Measurements from ENCODE around the gene XYLT2. TPM values are rescaled to one million over a fixed set of nuclear protein-coding genes. Genes with fewer than 3 reads are reported as not detected.

Gene XYLT2
- total RNA-seq, 4 donors from 2014 or later = 27.6 to 32.3 (median 29.9) TPM

DNA sequence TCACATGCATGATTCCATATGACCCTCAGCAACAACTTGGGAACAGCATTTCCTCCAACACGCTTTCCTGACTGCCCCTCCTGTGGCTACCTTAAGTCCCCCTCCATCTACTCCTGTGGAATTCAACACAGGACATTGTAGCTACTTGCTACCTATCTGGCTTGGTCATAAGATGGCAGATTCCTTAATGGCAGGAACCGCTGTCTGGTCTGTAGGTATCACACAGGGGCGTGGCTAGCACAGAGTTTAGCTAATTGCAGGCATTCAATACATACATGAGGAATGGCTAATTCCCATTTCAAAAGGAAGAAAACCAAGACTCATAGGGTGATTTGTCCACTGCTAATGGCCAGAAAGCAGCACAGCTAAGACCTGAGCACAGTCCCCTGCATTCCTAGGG lies 42.8 kb downstream of the XYLT2 start:
- no peak overlapping the region for H3K4me3 ChIP-seq
- H3K36me3 ChIP-seq = peaks cover 0 to 100% (median 68%) of the 10 kb centered on the region in 3 donors
- H3K4me1 ChIP-seq = no peaks in the 10 kb centered on the region
- WGBS, 2 donors = 90 to 96% methylated on average over 3 of the region's 3 CpGs
- DNase-seq (ENCODE audit: low spot score in 2 of 2) = no peak
- TF ChIP-seq EP300 (IDR thresholded peaks at IDR 0.05) = no peak
- no peak for TF ChIP-seq POLR2A (IDR thresholded peaks at IDR 0.05)
- TF ChIP-seq, protein P1, sequence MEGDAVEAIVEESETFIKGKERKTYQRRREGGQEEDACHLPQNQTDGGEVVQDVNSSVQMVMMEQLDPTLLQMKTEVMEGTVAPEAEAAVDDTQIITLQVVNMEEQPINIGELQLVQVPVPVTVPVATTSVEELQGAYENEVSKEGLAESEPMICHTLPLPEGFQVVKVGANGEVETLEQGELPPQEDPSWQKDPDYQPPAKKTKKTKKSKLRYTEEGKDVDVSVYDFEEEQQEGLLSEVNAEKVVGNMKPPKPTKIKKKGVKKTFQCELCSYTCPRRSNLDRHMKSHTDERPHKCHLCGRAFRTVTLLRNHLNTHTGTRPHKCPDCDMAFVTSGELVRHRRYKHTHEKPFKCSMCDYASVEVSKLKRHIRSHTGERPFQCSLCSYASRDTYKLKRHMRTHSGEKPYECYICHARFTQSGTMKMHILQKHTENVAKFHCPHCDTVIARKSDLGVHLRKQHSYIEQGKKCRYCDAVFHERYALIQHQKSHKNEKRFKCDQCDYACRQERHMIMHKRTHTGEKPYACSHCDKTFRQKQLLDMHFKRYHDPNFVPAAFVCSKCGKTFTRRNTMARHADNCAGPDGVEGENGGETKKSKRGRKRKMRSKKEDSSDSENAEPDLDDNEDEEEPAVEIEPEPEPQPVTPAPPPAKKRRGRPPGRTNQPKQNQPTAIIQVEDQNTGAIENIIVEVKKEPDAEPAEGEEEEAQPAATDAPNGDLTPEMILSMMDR (IDR thresholded peaks at IDR 0.05) = no peak
- H3K9me3 ChIP-seq = no peaks in the 10 kb centered on the region
- H3K27me3 ChIP-seq = no peaks in the 10 kb centered on the region
- no peak overlapping the region for H3K27ac ChIP-seq

DNA sequence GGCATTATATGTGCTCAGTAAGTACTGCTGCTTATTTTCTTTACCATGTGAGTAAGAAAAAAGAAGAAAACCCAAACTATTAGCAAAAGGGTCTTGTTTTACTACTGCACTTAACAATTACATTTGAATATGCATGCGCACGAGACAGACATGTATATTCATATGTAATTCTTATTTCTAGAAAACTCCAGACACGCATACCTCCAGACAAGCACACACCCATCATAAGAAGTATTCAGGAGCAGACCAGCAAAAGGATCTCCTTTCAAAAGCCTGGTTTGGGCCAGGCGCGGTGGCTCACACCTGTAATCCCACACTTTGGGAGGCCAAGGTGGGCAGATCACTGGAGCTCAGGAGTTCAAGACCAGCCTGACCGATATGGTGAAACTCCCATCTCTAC lies 43.6 kb downstream of the XYLT2 start:
- Histone ChIP-seq H3K27ac (no peak overlapping the region), H3K4me1 (peaks cover 0 to 1% (median under 1%) of the 10 kb centered on the region in 4 donors), H3K9me3 (no peaks in the 10 kb centered on the region), H3K36me3 (peaks cover 0 to 100% (median 61%) of the 10 kb centered on the region in 3 donors), H3K4me3 (no peak overlapping the region), H3K27me3 (no peaks in the 10 kb centered on the region)
- DNase-seq (ENCODE audit: low spot score in 2 of 2) = no peak
- WGBS, 2 donors = 95 to 98% methylated on average over 6 of the region's 6 CpGs
- no peak for TF ChIP-seq EP300 (IDR thresholded peaks at IDR 0.05)
- TF ChIP-seq, protein P1 (IDR thresholded peaks at IDR 0.05) = no peak
- TF ChIP-seq POLR2A (IDR thresholded peaks at IDR 0.05) = no peak

DNA sequence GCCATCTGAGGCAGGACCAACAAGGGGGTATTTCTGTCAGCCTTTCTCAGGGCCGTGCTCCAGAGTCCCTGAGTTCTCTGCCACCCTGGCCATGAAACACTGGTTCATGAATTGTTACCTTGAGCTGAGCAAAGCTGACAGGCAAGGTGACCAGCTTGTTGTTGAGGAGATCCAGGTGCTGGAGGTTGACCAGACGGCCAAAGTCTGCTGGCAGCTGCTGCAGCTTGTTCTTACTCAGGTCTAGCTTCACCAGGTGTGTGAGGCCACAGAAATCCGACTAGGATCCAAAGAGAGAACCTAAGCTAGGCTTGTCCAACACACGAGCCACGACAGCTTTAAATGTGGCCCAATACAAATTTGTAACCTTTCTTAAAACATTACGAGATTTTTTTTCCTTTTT lies 46.7 kb downstream of the XYLT2 start:
- no peak for DNase-seq (ENCODE audit: low spot score in 2 of 2)
- WGBS, 2 donors = 69 to 88% methylated on average over 5 to 6 of the region's 6 CpGs
- TF ChIP-seq POLR2A (IDR thresholded peaks at IDR 0.05) = no peak
- TF ChIP-seq, protein P1 (IDR thresholded peaks at IDR 0.05) = no peak
- no peak for TF ChIP-seq EP300 (IDR thresholded peaks at IDR 0.05)
- H3K27ac ChIP-seq = no peak overlapping the region
- H3K4me3 ChIP-seq = no peak overlapping the region
- H3K9me3 ChIP-seq = no peaks in the 10 kb centered on the region
- peaks cover 0 to 74% (median 36%) of the 10 kb centered on the region in 3 donors for H3K36me3 ChIP-seq
- peaks cover 0 to 27% (median 19%) of the 10 kb centered on the region in 4 donors for H3K4me1 ChIP-seq
- H3K27me3 ChIP-seq = no peaks in the 10 kb centered on the region

DNA sequence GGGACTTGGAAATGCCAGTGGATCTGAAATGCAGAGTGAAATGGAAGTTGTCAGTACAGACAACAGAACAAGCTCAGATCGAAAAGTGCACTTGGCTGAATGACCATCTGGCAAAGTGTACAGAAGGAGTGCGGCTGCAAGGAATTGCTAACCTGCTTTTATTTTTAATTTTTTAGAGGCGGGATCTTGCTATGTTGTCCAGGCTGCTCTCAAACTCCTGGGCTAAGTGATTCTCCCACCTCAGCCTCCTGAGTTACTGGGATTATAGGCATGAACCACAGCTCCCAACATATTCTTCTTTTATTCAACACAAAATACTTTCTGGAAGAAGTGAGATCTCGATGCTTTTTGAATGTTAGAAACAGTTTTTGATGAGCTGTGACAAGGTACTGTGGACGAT lies 47.8 kb downstream of the XYLT2 start:
- peaks cover 0 to 63% (median 30%) of the 10 kb centered on the region in 3 donors for H3K36me3 ChIP-seq

DNA sequence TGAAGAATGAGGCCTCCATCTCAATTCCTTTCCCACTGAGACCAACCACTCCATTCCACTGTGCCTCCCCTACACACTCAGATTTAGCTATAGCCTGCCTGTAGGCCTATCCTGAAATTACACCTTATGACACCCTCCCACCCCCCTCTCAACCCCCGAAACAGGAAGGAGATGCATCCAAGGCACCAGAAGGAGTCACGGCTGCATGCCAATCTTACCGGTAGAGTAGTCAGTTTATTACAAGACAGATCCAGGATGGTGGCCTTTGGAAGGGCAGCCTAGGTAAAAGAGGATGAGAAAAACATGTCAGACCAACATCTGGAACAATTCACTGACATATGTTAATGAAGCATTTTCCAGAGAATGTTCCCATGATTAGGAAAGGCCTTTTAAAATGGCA lies 48.8 kb downstream of the XYLT2 start:
- 34 to 59% methylated on average over 3 of the region's 3 CpGs for WGBS, 2 donors

More for the DNA sequence above, 47.8 kb downstream of the XYLT2 start:
- no peak overlapping the region for H3K27ac ChIP-seq
- no peak overlapping the region for H3K4me3 ChIP-seq
- WGBS, 2 donors = 85 to 91% methylated on average over 5 of the region's 5 CpGs
- H3K27me3 ChIP-seq = no peaks in the 10 kb centered on the region
- H3K4me1 ChIP-seq = peaks cover 0 to 30% (median 21%) of the 10 kb centered on the region in 4 donors
- TF ChIP-seq POLR2A (IDR thresholded peaks at IDR 0.05) = no peak
- TF ChIP-seq EP300 (IDR thresholded peaks at IDR 0.05) = no peak
- TF ChIP-seq, protein P1 (IDR thresholded peaks at IDR 0.05) = no peak
- no peaks in the 10 kb centered on the region for H3K9me3 ChIP-seq
- no peak for DNase-seq (ENCODE audit: low spot score in 2 of 2)

More for the DNA sequence above, 48.8 kb downstream of the XYLT2 start:
- Histone ChIP-seq H3K36me3 (peaks cover 0 to 53% (median 23%) of the 10 kb centered on the region in 3 donors), H3K9me3 (no peaks in the 10 kb centered on the region), H3K4me3 (no peak overlapping the region), H3K4me1 (peaks cover 0 to 30% (median 21%) of the 10 kb centered on the region in 4 donors), H3K27ac (no peak overlapping the region), H3K27me3 (no peaks in the 10 kb centered on the region)
- no peak for TF ChIP-seq POLR2A (IDR thresholded peaks at IDR 0.05)
- no peak for TF ChIP-seq EP300 (IDR thresholded peaks at IDR 0.05)
- TF ChIP-seq, protein P1 (IDR thresholded peaks at IDR 0.05) = no peak
- DNase-seq (ENCODE audit: low spot score in 2 of 2) = no peak

All from tibial nerve (tissue), 4 donors.